ENCODE data around the gene SCGB3A2. TPM values are rescaled to one million over a fixed set of nuclear protein-coding genes. Genes with fewer than 3 reads are reported as not detected.

Gene SCGB3A2
- polyA plus RNA-seq, 1 donor from 2014 or later, result not detected

GRCh38 chr5:147921136-147921535 lies 42.6 kb downstream of the SCGB3A2 start:
- H3F3A ChIP-seq (ENCODE audit: insufficient read depth, low read length, poor library complexity, severe bottlenecking), result no peaks in the 10 kb centered on the region
- H3K9me2 ChIP-seq (ENCODE audit: insufficient read depth, low read length), result no peaks in the 10 kb centered on the region
- no peak for TF ChIP-seq MXI1 (conservative IDR thresholded peaks at IDR 0.05; ENCODE audit: poor library complexity, severe bottlenecking)
- TF ChIP-seq RAD21 (conservative IDR thresholded peaks at IDR 0.05), result no peak
- TF ChIP-seq SMC3 (conservative IDR thresholded peaks at IDR 0.05; ENCODE audit: poor library complexity), result no peak
- TF ChIP-seq REST (IDR thresholded peaks at IDR 0.05; ENCODE audit: borderline replicate concordance), result no peak
- no peak for TF ChIP-seq CTCF (IDR thresholded peaks at IDR 0.05; ENCODE audit: poor library complexity, severe bottlenecking)
- no peak for TF ChIP-seq EP300 (conservative IDR thresholded peaks at IDR 0.05; ENCODE audit: poor library complexity, severe bottlenecking)
- no peak overlapping the region for H3K4me3 ChIP-seq (ENCODE audit: low read length)
- no peak overlapping the region for H3K9ac ChIP-seq (ENCODE audit: low read length)
- no peaks in the 10 kb centered on the region for H3K79me2 ChIP-seq (replicated peaks; ENCODE audit: insufficient read depth, low read length)
- no peaks in the 10 kb centered on the region for H3K9me3 ChIP-seq (ENCODE audit: low read length)
- no peak overlapping the region for H2AFZ ChIP-seq (ENCODE audit: low read depth, low read length)
- no peaks in the 10 kb centered on the region for H4K20me1 ChIP-seq (ENCODE audit: insufficient read depth)
- no peak overlapping the region for H3K27ac ChIP-seq (ENCODE audit: low read length)
- H3K36me3 ChIP-seq (ENCODE audit: insufficient read depth, low read length), result no peaks in the 10 kb centered on the region
- no peak overlapping the region for H3K4me2 ChIP-seq (ENCODE audit: low read length)
- H3K27me3 ChIP-seq (ENCODE audit: insufficient read depth, low read depth, low read length), result no peaks in the 10 kb centered on the region

- no peak for TF ChIP-seq TAF1 (IDR thresholded peaks at IDR 0.05; ENCODE audit: low read depth)
- no peak for TF ChIP-seq RAD21 (conservative IDR thresholded peaks at IDR 0.05)
- no peak for TF ChIP-seq EP300 (conservative IDR thresholded peaks at IDR 0.05; ENCODE audit: poor library complexity, severe bottlenecking)
- no peak for TF ChIP-seq SMC3 (conservative IDR thresholded peaks at IDR 0.05; ENCODE audit: poor library complexity)
- no peak for TF ChIP-seq POLR2AphosphoS5 (IDR thresholded peaks at IDR 0.05)
- TF ChIP-seq REST (IDR thresholded peaks at IDR 0.05; ENCODE audit: borderline replicate concordance), result no peak
- no peak for TF ChIP-seq EZH2 (IDR thresholded peaks at IDR 0.05; ENCODE audit: borderline replicate concordance, insufficient read depth, low read length, poor library complexity, severe bottlenecking)
- TF ChIP-seq CTCF (IDR thresholded peaks at IDR 0.05; ENCODE audit: poor library complexity, severe bottlenecking), result no peak
- no peak for TF ChIP-seq MXI1 (conservative IDR thresholded peaks at IDR 0.05; ENCODE audit: poor library complexity, severe bottlenecking)
- H3K36me3 ChIP-seq (ENCODE audit: insufficient read depth, low read length), result no peaks in the 10 kb centered on the region
- H4K20me1 ChIP-seq (ENCODE audit: insufficient read depth), result no peaks in the 10 kb centered on the region
- no peak overlapping the region for H3K4me2 ChIP-seq (ENCODE audit: low read length)
- H3K9ac ChIP-seq (ENCODE audit: low read length), result no peak overlapping the region
- no peak overlapping the region for H3K27ac ChIP-seq (ENCODE audit: low read length)
- no peaks in the 10 kb centered on the region for H3K9me2 ChIP-seq (ENCODE audit: insufficient read depth, low read length)
- no peaks in the 10 kb centered on the region for H3K27me3 ChIP-seq (ENCODE audit: insufficient read depth, low read depth, low read length)
- H3K9me3 ChIP-seq (ENCODE audit: low read length), result no peaks in the 10 kb centered on the region
- H3K4me3 ChIP-seq (ENCODE audit: low read length), result no peak overlapping the region
- H2AFZ ChIP-seq (ENCODE audit: low read depth, low read length), result no peak overlapping the region
- H3K79me2 ChIP-seq (replicated peaks; ENCODE audit: insufficient read depth, low read length), result no peaks in the 10 kb centered on the region
- no peaks in the 10 kb centered on the region for H3F3A ChIP-seq (ENCODE audit: insufficient read depth, low read length, poor library complexity, severe bottlenecking)
Measured at GRCh38 chr5:147925020-147925419, 46.5 kb downstream of the SCGB3A2 start.
